ENCODE measurements around the gene GCC1.
A peak's percentile ranks its signal among the peaks of the same experiment; 100 is the strongest.

The GCC1 gene

DNA sequence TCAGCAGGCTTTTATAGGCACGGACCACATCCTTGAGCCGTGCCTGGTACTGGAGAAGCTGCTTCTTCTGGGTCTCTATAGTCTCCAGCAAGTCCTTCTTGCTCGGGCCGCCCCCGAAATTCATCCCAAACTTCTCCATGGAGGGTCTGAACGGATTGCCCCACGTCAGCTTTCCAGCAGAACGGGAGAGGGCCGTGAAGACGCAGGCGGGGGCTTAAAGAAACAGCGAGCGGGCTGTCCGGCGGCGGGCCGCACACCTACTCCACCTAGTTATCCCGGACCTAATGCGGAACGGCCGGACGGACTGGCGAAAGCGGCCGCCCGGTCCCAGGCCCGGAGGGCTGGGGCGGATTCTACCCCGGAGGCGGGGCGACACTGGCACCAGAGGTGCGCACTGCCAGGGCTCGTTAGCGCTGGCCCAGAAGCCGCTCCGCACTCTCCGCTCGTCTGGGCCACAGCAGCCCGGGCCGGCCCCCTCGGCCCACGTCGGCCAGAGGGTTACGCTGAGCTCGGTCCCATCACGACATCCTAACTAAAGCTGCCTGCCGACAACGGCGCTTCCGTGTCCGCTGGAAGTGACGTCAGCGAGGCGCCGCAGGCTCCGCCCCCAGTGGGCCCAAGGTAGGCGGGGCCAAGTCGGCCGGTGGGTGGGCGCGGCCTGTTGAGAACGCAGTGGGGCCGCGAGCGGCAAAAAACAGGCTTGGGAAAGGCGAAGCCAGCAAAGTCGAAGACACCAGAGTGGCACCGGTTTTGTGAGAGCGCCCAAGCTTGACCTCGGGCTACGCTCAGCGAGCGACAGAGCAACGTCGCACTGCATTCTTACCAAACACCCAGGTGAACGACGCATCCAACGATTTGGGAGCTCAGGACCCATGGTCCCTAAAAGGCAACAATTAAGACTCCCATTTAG is at the start of gene GCC1:
Gene GCC1 (minus strand): TSS at position 553 of the 910 bp plus-strand sequence. CDS start 414 bp downstream, at position 139.
- DNase-seq = peak; percentile 95

DNA sequence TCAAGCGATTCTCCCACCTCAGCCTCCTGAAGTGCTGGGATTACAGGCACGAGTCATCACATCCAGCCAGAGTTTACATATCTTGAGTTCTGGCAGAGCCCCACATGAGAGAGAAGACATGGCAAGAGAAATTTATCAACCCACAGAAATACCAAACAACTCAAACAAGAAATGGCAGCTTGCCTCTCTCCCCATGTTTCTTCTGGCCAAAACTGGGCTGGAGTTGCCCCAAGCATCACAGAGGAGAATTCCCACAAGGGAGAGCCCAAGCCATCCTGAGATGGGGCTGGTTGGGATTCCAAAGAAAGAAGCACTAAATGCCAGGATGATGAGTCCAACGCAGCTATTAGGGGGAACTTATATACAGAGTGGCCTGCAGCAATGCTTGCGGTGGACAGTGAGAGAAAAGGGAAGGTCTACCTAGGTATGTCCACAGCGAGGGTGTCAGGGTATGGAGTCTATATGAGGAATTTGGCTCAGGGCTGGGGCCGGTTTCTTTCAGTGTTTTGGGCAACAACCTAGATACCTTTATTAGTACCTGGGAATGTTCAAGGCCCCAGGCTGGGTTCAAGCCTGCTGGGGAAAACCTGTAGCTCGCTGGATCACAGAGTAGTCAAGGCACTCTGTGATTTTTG is 47.0 kb upstream of the GCC1 start:
- DNase-seq = no peak

GRCh38 chr7:127629268-127629854 is 44.0 kb upstream of the GCC1 start:
- peak; percentile 43 for DNase-seq

GRCh38 chr7:127628445-127628844 is 43.0 kb upstream of the GCC1 start:
- no peak for DNase-seq

GRCh38 chr7:127625331-127625730 is 39.9 kb upstream of the GCC1 start:
- DNase-seq = no peak

- DNase-seq = no peak
Observed at GRCh38 chr7:127620406-127621233, 35.2 kb upstream of the GCC1 start.

DNA sequence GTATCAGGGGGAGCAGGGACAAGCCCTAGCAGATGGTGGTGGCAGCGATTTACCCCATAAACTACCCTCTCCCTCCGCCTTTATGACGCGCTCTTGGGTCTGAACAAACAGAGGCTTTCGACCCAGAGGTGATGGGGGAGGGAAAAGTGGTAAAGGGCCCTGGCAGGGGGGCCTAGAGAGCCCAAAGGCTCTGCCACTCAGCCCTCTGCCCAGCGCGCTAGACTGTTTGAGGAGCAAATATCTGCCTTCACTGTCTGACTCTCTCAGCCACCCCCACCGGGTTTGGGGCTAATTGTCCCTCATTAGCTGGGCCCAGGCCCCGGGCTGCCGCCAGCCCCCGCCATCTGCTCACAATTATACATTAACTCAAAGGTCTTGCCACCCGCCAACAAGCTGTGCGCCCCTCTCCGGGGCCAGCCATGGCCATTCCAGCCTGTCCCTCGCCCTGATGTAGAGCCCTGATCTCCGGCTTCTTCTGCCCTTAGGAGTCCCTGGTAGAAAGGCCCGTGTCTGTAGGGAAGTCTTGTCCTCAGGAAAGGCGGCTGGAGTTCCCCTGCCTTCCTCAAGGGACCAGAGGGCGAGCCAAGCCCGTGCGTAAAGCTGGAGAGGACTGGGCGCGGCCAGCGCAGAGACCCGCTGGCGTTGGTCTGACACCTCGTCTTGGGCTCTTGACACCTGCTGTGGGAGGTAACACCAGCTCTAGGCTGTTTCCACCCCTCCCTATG is 34.4 kb upstream of the GCC1 start:
- DNase-seq = no peak

- DNase-seq = no peak
Observed at GRCh38 chr7:127618775-127619174, 33.4 kb upstream of the GCC1 start.

DNA sequence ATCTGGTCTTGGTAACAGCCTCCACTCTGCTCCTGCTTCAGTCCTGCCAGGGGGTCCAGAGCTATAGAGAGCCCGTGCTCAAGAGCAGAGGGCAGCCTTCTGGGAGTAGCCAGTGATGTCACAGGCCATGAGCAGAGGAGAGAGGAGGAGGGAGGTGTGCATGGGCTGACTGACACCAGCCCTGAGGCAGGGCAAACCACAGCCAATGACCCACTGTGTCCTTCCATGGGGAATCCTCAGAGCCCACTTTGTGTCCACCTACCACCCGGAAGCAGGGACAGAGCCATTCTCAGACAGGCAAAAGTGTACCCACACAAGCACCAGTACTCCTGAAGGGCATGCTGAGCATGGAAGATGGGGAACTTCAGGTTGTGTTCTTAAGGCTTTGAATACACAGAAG is 32.6 kb upstream of the GCC1 start, which contains the start of gene PAX4:
Gene PAX4 (minus strand): TSS at position 101 of the 400 bp plus-strand sequence. CDS start 2,214 bp downstream, outside the sequence.
- DNase-seq = no peak

DNA sequence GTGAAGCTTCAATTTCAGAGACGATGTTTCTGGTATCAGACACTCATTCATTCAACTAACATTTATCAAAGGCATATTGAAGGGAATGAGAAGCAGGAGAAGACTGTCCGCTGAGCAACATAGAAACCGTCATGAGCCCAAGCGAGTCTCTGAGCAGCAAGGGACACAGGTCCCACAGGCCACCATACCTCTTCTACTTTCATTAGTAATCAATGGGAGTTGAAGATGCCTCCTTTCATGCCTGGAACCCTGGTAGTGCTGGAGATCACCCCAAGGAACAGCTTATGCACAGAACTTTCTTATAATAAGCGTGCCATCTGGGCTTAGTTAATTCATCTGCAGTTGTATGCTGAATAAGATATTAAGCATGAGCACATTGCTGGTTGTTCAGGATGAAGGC is 31.3 kb upstream of the GCC1 start:
- DNase-seq = no peak

- DNase-seq = no peak
Observed at GRCh38 chr7:127612263-127612662, 26.9 kb upstream of the GCC1 start.

DNA sequence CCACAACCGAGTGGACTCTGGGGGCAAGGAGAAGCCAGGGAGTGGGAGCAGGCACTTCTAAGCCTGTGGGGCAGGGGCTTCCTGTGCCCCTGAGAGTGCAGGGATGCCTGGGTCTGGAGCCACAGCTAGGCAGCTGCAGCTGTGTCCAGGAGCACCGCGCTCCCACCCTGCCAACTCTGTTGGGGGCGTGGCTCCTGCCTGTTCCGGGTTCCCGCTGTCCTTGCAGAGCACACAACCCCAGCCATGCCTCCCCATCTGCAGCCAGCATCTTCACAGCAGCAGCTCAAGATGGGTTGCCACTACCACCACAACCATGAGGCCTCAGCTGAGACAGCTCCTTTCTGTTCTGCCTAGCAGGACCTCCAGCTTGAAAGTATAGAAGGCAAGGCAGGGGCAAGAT is 23.9 kb upstream of the GCC1 start:
- DNase-seq = no peak

DNA sequence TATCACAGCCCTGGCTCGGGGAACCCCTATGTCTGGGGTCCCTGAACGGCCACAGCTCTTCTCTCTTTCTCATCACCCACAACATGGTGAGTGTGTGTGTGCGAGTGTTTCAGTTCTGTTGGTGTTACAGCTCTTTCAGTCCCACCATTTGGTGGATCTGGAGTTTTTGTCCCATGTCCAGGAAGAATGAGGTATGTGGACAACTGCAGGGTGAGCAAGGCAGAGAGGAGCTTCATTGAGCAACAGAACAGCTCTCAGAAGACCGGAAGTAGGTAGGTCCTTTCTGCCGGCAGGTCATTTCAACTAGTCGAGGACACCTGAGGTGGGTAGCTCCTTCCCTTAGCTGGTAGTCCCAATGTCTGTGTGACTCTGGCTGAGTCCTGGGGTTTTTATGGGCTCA is 23.1 kb upstream of the GCC1 start:
- no peak for DNase-seq

DNA sequence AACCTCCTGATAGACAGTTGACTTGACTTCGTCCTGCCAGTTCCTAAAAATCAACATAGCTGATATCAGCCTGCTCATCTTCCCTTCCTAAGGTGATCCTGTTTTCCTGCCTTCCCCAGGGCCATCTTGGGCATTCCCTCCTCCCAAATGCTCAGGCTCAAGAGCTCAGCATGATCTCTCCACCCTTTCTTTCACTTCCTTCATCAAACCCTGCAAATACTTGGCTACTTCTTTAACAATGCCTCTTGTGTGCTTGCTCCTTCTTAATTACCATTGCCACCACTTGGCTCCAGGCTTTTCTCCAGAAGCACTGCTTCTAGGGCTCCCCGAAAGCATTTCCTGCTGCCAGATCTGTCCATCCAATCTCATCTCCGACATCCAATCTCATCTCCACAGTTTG is 15.5 kb upstream of the GCC1 start:
- no peak for DNase-seq

DNA sequence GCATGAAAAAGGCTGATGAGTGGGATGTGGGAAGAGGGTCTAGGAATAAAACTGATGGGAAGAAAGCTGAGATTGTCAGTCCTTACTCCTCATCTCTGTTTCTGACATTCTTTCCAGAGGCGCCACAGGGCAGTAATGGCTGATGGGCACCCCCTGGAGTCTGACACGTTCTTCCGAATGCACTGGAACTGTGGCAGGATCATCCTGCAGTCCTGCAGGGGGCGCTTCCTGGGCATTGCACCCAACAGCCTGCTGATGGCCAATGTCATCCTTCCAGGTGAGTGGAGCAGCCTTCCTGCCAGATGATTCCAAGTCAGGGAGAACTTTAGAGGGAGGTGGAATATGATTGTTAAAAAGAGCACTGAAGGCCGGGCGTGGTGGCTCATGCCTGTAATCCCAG is 12.9 kb upstream of the GCC1 start:
- DNase-seq = no peak

- DNase-seq = no peak
Observed at GRCh38 chr7:127595737-127596136, 10.3 kb upstream of the GCC1 start.

DNA sequence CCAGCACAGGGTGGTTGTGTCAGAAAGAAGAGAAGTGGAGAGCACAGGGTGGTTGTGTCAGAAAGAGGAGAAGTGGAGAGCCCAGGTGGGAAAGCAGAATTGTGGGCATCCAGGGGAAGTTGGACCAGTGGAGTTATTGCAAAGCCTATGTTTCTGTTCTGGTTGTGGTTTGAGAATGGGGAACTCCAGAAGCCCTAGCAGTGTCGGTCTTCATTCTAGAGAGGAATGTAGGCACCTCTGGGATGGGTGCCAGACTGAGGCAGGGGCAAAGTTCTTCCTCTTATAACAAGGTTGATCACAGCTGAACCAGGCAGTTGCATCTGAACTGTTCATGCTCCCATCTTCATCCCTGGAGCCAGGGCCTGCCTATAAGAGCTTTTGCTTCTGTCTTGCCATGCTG is 9.1 kb upstream of the GCC1 start:
- no peak for DNase-seq

DNA sequence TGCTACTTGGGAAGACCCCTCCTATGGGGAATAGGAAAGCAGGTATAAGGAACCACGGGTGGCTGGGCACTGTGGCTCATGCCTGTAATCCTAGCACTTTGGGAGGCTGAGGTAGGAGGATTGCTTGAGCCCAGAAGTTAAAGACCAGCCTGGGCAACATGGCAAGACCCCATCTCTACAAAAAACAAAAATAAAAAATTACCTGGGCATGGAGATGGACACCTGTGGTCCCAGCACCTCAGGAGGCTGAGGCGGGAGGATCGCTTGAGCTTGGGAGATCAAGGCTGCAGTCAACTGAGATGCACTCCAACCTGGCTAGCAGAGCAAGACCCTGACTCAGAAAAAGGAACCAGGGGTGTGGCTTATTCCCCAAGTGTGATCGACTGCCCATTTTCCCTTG is 7.2 kb upstream of the GCC1 start:
- no peak for DNase-seq

- no peak for DNase-seq
Observed at GRCh38 chr7:127591591-127591990, 6.2 kb upstream of the GCC1 start.

DNA sequence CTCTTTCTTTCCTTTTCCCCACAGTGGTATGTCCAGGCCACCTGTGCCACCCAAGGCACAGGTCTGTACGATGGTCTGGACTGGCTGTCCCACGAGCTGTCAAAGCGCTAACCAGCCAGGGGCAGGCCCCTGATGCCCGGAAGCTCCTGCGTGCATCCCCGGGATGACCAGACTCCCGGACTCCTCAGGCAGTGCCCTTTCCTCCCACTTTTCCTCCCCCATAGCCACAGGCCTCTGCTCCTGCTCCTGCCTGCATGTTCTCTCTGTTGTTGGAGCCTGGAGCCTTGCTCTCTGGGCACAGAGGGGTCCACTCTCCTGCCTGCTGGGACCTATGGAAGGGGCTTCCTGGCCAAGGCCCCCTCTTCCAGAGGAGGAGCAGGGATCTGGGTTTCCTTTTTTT is 5.8 kb upstream of the GCC1 start:
- no peak for DNase-seq

DNA sequence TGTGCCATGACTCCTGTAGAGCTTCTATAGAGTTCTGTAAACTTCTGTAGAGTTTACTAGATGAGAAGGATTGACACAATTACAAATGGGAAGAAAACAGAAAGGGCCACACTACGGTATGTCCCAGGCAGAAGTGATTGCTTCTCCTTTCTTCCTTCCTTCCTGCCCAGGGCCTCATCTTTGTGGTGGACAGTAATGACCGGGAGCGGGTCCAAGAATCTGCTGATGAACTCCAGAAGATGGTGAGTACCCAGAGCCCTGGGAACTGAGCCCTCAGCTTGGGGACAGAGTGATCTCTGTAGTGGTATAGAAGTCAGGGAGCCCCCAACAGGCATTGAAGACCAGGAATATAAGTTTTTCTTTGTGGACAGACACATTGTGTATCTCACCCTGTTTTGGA is 4.5 kb upstream of the GCC1 start:
- DNase-seq = no peak
